ENCODE measurements around the gene KRTAP20-2.

Gene KRTAP20-2

GRCh38 chr21:30668776-30669175 lies 33.8 kb downstream of the KRTAP20-2 start:
- Histone ChIP-seq H3K27ac (ENCODE audit: insufficient read depth, low read depth, low read length, poor library complexity, severe bottlenecking) (no peak overlapping the region), H3K9me3 (ENCODE audit: control insufficient read depth, low read length) (no peaks in the 10 kb centered on the region), H3K4me1 (ENCODE audit: control insufficient read depth, insufficient read depth, low read length) (no peaks in the 10 kb centered on the region), H3K27me3 (ENCODE audit: control insufficient read depth, insufficient read depth, low read length, poor library complexity, severe bottlenecking) (no peaks in the 10 kb centered on the region), H3K4me3 (ENCODE audit: insufficient read depth, low read depth, low read length) (no peak overlapping the region), H3K36me3 (ENCODE audit: control insufficient read depth, insufficient read depth, low read length) (no peaks in the 10 kb centered on the region)
- WGBS, 2 experiments, result 65 to 78% methylated on average over 1 of the region's 1 CpG

GRCh38 chr21:30672985-30673650 lies 38.1 kb downstream of the KRTAP20-2 start:
- Histone ChIP-seq H3K27ac (ENCODE audit: insufficient read depth, low read depth, low read length, poor library complexity, severe bottlenecking) (no peak overlapping the region), H3K4me1 (ENCODE audit: control insufficient read depth, insufficient read depth, low read length) (no peaks in the 10 kb centered on the region), H3K27me3 (ENCODE audit: control insufficient read depth, insufficient read depth, low read length, poor library complexity, severe bottlenecking) (no peaks in the 10 kb centered on the region), H3K36me3 (ENCODE audit: control insufficient read depth, insufficient read depth, low read length) (no peaks in the 10 kb centered on the region), H3K9me3 (ENCODE audit: control insufficient read depth, low read length) (no peaks in the 10 kb centered on the region), H3K4me3 (ENCODE audit: insufficient read depth, low read depth, low read length) (no peak overlapping the region)
- 88 to 95% methylated on average over 2 of the region's 2 CpGs for WGBS, 2 experiments

GRCh38 chr21:30674312-30674711 lies 39.3 kb downstream of the KRTAP20-2 start:
- no peaks in the 10 kb centered on the region for H3K27me3 ChIP-seq (ENCODE audit: control insufficient read depth, insufficient read depth, low read length, poor library complexity, severe bottlenecking)
- no peak overlapping the region for H3K27ac ChIP-seq (ENCODE audit: insufficient read depth, low read depth, low read length, poor library complexity, severe bottlenecking)
- H3K9me3 ChIP-seq (ENCODE audit: control insufficient read depth, low read length), result no peaks in the 10 kb centered on the region
- no peak overlapping the region for H3K4me3 ChIP-seq (ENCODE audit: insufficient read depth, low read depth, low read length)
- WGBS, 2 experiments, result 89 to 100% methylated on average over 1 of the region's 1 CpG
- no peaks in the 10 kb centered on the region for H3K4me1 ChIP-seq (ENCODE audit: control insufficient read depth, insufficient read depth, low read length)
- no peaks in the 10 kb centered on the region for H3K36me3 ChIP-seq (ENCODE audit: control insufficient read depth, insufficient read depth, low read length)

- Histone ChIP-seq H3K4me1 (ENCODE audit: control insufficient read depth, insufficient read depth, low read length) (no peaks in the 10 kb centered on the region), H3K4me3 (ENCODE audit: insufficient read depth, low read depth, low read length) (no peak overlapping the region), H3K27me3 (ENCODE audit: control insufficient read depth, insufficient read depth, low read length, poor library complexity, severe bottlenecking) (no peaks in the 10 kb centered on the region), H3K36me3 (ENCODE audit: control insufficient read depth, insufficient read depth, low read length) (no peaks in the 10 kb centered on the region), H3K9me3 (ENCODE audit: control insufficient read depth, low read length) (no peaks in the 10 kb centered on the region), H3K27ac (ENCODE audit: insufficient read depth, low read depth, low read length, poor library complexity, severe bottlenecking) (no peak overlapping the region)
Measured at GRCh38 chr21:30676737-30677136, 41.7 kb downstream of the KRTAP20-2 start.

GRCh38 chr21:30680586-30680985 lies 45.6 kb downstream of the KRTAP20-2 start:
- 67 to 88% methylated on average over 1 of the region's 1 CpG for WGBS, 2 experiments
- Histone ChIP-seq H3K27ac (ENCODE audit: insufficient read depth, low read depth, low read length, poor library complexity, severe bottlenecking) (no peak overlapping the region), H3K4me3 (ENCODE audit: insufficient read depth, low read depth, low read length) (no peak overlapping the region), H3K9me3 (ENCODE audit: control insufficient read depth, low read length) (no peaks in the 10 kb centered on the region), H3K36me3 (ENCODE audit: control insufficient read depth, insufficient read depth, low read length) (no peaks in the 10 kb centered on the region), H3K27me3 (ENCODE audit: control insufficient read depth, insufficient read depth, low read length, poor library complexity, severe bottlenecking) (no peaks in the 10 kb centered on the region), H3K4me1 (ENCODE audit: control insufficient read depth, insufficient read depth, low read length) (no peaks in the 10 kb centered on the region)

- no peaks in the 10 kb centered on the region for H3K4me1 ChIP-seq (ENCODE audit: control insufficient read depth, insufficient read depth, low read length)
- H3K36me3 ChIP-seq (ENCODE audit: control insufficient read depth, insufficient read depth, low read length), result no peaks in the 10 kb centered on the region
- H3K27ac ChIP-seq (ENCODE audit: insufficient read depth, low read depth, low read length, poor library complexity, severe bottlenecking), result no peak overlapping the region
- WGBS, 2 experiments, result 90 to 91% methylated on average over 6 of the region's 6 CpGs
- H3K9me3 ChIP-seq (ENCODE audit: control insufficient read depth, low read length), result no peaks in the 10 kb centered on the region
- H3K4me3 ChIP-seq (ENCODE audit: insufficient read depth, low read depth, low read length), result no peak overlapping the region
- H3K27me3 ChIP-seq (ENCODE audit: control insufficient read depth, insufficient read depth, low read length, poor library complexity, severe bottlenecking), result no peaks in the 10 kb centered on the region
Measured at GRCh38 chr21:30684506-30684905, 49.5 kb downstream of the KRTAP20-2 start.
